ENCODE data around the gene UBA7. TPM values are rescaled to one million over a fixed set of nuclear protein-coding genes. Genes with fewer than 3 reads are reported as not detected.

The UBA7 gene
- total RNA-seq, 1 experiment from 2014 or later: 13.0 TPM

Small RNAs within 50 kb of the gene (small RNA-seq; reads per million reads assigned to genes)
- gene COX6CP14 (not detected), gene RN7SL217P (not detected)

Other genes starting within 250 kb of the UBA7 start
- 154 and 163 TPM in 2 replicates for gene APEH, start 139.6 kb downstream of the UBA7 start, total RNA-seq (2014; rRNA removed; shearing (Covaris generic))
- gene MST1, start 124.5 kb downstream of the UBA7 start, total RNA-seq (2014; rRNA removed; shearing (Covaris generic)): 1.1 and 1.6 TPM in 2 replicates
- gene RNF123, start 124.4 kb downstream of the UBA7 start, total RNA-seq (2014; rRNA removed; shearing (Covaris generic)): 19.3 and 24.4 TPM in 2 replicates
- 2.0 and 3.2 TPM in 2 replicates for gene AMIGO3, start 94.3 kb downstream of the UBA7 start, total RNA-seq (2014; rRNA removed; shearing (Covaris generic))
- gene GMPPB, start 90.0 kb downstream of the UBA7 start, total RNA-seq (2014; rRNA removed; shearing (Covaris generic)): 25.9 and 31.0 TPM in 2 replicates
- gene IP6K1, start 27.4 kb downstream of the UBA7 start, total RNA-seq (2014; rRNA removed; shearing (Covaris generic)): 24.7 and 35.4 TPM in 2 replicates
- not detected in 2 replicates for gene CDHR4, start 14.1 kb downstream of the UBA7 start, total RNA-seq (2014; rRNA removed; shearing (Covaris generic))
- gene INKA1, start 10.7 kb downstream of the UBA7 start, total RNA-seq (2014; rRNA removed; shearing (Covaris generic)): 1.6 and 5.1 TPM in 2 replicates
- 13.4 and 15.1 TPM in 2 replicates for gene TRAIP, start 42.6 kb upstream of the UBA7 start, total RNA-seq (2014; rRNA removed; shearing (Covaris generic))
- 0.23 TPM in 1 of 2 replicates, not detected in the other for gene CAMKV, start 56.0 kb upstream of the UBA7 start, total RNA-seq (2014; rRNA removed; shearing (Covaris generic))
- gene MST1R, start 89.9 kb upstream of the UBA7 start, total RNA-seq (2014; rRNA removed; shearing (Covaris generic)): 1.2 TPM in 2 replicates
- 24.0 and 31.1 TPM in 2 replicates for gene MON1A, start 115.9 kb upstream of the UBA7 start, total RNA-seq (2014; rRNA removed; shearing (Covaris generic))
- 34.1 and 43.8 TPM in 2 replicates for gene RBM6, start 126.2 kb upstream of the UBA7 start, total RNA-seq (2014; rRNA removed; shearing (Covaris generic))